T-cell (primary cell): ENCODE measurements around the gene ZNF445. TPM values are rescaled to one million over a fixed set of nuclear protein-coding genes. Genes with fewer than 3 reads are reported as not detected.
"Not testable (repeated sequence)": the region's sequence is repeated elsewhere in the genome, so short reads cannot be mapped to it uniquely, and the experiment has no call there.

Experiments
- ATAC-seq, 4 experiments: fragments of 200-7000 bp in 3 of 4; fragments of 150-1000 bp in 1 of 4; cut with Tn5 transposase; replicated peaks in 1 of 4; 1 replicate in 3 of 4; 2 replicates in 1 of 4; pipeline ENCODE4 v1.10.0; 2021; ENCODE audit warnings: moderate library complexity in 3 of 4, mild to moderate bottlenecking in 2 of 4, moderate number of reproducible peaks in 1 of 4
- CTCF ChIA-PET, 2 donors: fragments of 300-600 bp; sonication (Branson Sonifier 250); formaldehyde crosslinking; loops; one replicate each; lab custom pipeline; 2022; ENCODE audit warnings: antibody characterized with exemption in 2 of 2; lab: Charles Lee
- POLR2A ChIA-PET, 2 donors: fragments of 300-600 bp; sonication (Branson Sonifier 250); formaldehyde crosslinking; loops; one replicate each; lab custom pipeline; 2022; ENCODE audit warnings: antibody characterized with exemption in 2 of 2; lab: Charles Lee
- DNase-seq, 35 experiments: peaks; one replicate each; pipeline versions ENCODE4 v3.0.0 to v3.0.0-alpha.2; 2013 to 2023
- H3K27ac ChIP-seq: one replicate; pipeline ENCODE4 v1.5.1; 2013; ENCODE audit warnings: low read length
- H3K27me3 ChIP-seq, 2 experiments: replicated peaks in 1 of 2; 1 replicate in 1 of 2; 2 replicates in 1 of 2; pipeline versions ENCODE4 v1.6.1 to v1.7.0; 2013; ENCODE audit warnings: low read length in 1 of 2, mixed read lengths in 1 of 2; ENCODE audit not compliant: control insufficient read depth in 2 of 2, insufficient read depth in 2 of 2; ENCODE audit errors: extremely low read depth in 1 of 2
- H3K36me3 ChIP-seq, 2 donors: 1 replicate in 1 of 2; 2 replicates in 1 of 2; pipeline versions ENCODE4 v1.6.1 to v1.7.0; 2013; ENCODE audit warnings: low read length in 1 of 2; ENCODE audit not compliant: control insufficient read depth in 2 of 2, insufficient read depth in 1 of 2; ENCODE audit errors: extremely low read depth in 1 of 2
- H3K4me1 ChIP-seq, 2 experiments: 1 replicate in 1 of 2; 2 replicates in 1 of 2; pipeline versions ENCODE4 v1.6.1 to v1.7.0; 2013; ENCODE audit warnings: low read length in 2 of 2, mixed read lengths in 1 of 2; ENCODE audit not compliant: insufficient read depth in 2 of 2, control insufficient read depth in 1 of 2; ENCODE audit errors: extremely low read depth in 1 of 2
- H3K4me3 ChIP-seq, 2 donors: 1 replicate in 1 of 2; 2 replicates in 1 of 2; pipeline versions ENCODE4 v1.5.1 to v1.7.0; 2013; ENCODE audit warnings: mild to moderate bottlenecking in 2 of 2, low read length in 1 of 2, moderate library complexity in 1 of 2; ENCODE audit not compliant: control insufficient read depth in 1 of 2; ENCODE audit errors: extremely low read depth in 1 of 2
- H3K9me3 ChIP-seq: 2 replicates; pipeline ENCODE4 v1.7.0; 2013
- H3K27ac Mint-ChIP-seq, 2 donors: one replicate each; pipeline ENCODE4 v1.8.0; 2020 to 2021; ENCODE audit warnings: mild to moderate bottlenecking in 2 of 2, mixed read lengths in 2 of 2
- H3K27me3 Mint-ChIP-seq, 2 donors: one replicate each; pipeline ENCODE4 v1.8.0; 2021 to 2022; ENCODE audit warnings: mixed read lengths in 2 of 2
- H3K36me3 Mint-ChIP-seq: one replicate; pipeline ENCODE4 v1.8.0; 2021; ENCODE audit warnings: mixed read lengths
- H3K4me1 Mint-ChIP-seq, 3 donors: one replicate each; pipeline ENCODE4 v1.8.0; 2020 to 2022; ENCODE audit warnings: mixed read lengths in 3 of 3, mild to moderate bottlenecking in 1 of 3
- H3K4me3 Mint-ChIP-seq, 3 donors: one replicate each; pipeline ENCODE4 v1.8.0; 2020 to 2022; ENCODE audit warnings: mild to moderate bottlenecking in 3 of 3, mixed read lengths in 3 of 3, moderate library complexity in 3 of 3
- H3K9me3 Mint-ChIP-seq, 3 donors: one replicate each; pipeline ENCODE4 v1.8.0; 2020 to 2022; ENCODE audit warnings: mixed read lengths in 3 of 3
- WGBS: methylation state at CpG from one replicate; pipeline ENCODE4 v1.1.5; 2013; ENCODE audit warnings: missing lambda C conversion rate; ENCODE audit not compliant: insufficient coverage; 5-methylcytosine and 5-hydroxymethylcytosine counted together
- total RNA-seq, 35 experiments: library from RNA in 6 of 35; stranded (reverse) in 6 of 35; fragments of 120-200 nt in 1 of 35; gene quantifications; one replicate each; pipeline versions ENCODE4 v1.2.1 to v1.2.4 and lab custom pipeline; 2013 to 2026

Gene ZNF445
- total RNA-seq, 5 donors from 2014 or later (not counting 1 experiment from before 2014, with no cell fraction given) = 14.1 to 34.8 (median 29.6) TPM

DNA sequence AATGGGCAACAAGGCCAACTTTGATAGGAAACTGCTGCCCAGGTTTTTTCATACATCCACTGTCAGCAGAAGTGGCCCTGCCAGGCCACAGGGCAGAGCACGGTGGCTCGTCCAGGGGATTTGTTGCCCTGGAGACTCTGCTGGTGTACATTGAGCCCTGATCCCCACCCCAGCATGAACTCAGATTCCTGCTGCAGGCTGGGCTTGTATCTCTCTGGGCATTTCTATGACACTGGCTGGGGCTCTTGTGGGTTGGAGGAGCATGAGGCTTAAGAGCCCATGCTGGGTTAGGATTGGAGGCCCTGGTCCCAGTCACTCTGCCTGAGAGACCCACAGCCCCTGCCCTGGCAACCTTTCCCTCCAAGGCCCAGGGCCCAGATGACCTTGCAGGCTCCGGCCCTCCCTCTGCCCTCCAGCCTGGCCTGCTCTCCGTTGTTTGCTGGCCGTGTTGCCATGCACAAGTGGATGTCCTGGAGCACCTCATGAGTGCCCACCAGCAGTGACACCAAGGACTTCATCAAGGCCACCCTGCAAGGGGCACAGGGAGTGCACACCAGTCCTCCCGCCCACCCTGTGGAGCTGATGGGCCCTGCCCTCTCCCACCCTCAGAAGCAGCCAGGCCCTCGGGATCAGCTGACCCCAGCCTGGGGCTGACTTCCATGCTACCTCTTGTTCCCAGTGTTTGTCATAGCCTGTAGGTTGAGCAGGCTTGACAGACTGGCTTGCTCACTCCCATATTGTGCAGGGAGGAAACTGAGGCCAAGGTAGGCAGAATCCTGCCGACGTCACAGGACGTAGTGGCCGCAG, 58.2 kb downstream of the ZNF445 start:
- POLR2A ChIA-PET = no interaction called here
- H3K4me3 ChIP-seq = no peak overlapping the region
- H3K9me3 ChIP-seq = no peaks in the 10 kb centered on the region
- no peaks in the 10 kb centered on the region for H3K9me3 Mint-ChIP-seq
- no peaks in the 10 kb centered on the region for H3K4me1 ChIP-seq
- no peak overlapping the region for H3K4me3 Mint-ChIP-seq
- ATAC-seq (no peak), DNase-seq (no peak)
- H3K36me3 ChIP-seq = no peaks in the 10 kb centered on the region
- WGBS = 72% methylated on average over 11 of the region's 11 CpGs
- no peaks in the 10 kb centered on the region for H3K36me3 Mint-ChIP-seq
- H3K27ac ChIP-seq = no peak overlapping the region
- H3K27me3 ChIP-seq = peaks cover 0 to 19% of the 10 kb centered on the region in 2 experiments
- no peak overlapping the region for H3K27ac Mint-ChIP-seq
- H3K27me3 Mint-ChIP-seq = peaks cover under 1 to 8% of the 10 kb centered on the region in 2 donors
- CTCF ChIA-PET = no interaction called here
- H3K4me1 Mint-ChIP-seq = peaks cover 0 to 4% (median 0%) of the 10 kb centered on the region in 3 donors

DNA sequence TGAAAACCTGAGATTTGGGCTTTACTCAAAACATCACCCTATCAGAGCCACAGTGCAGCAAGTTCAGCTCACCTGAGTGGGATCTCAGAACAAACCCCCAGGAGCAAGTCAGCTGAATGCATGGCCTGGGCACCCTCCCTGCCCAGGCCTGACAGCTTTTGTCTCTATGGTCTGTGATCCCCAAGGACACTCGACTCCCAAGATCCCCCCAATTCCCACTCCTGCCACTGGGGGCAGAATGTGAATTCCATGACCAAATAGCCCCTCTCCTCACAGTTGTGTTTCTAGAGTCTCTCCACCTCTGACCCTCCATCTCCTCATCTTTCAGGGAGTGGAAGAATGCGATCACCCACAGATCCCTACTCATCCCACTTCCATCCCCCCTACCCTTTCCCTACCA, 58.9 kb downstream of the ZNF445 start:
- 83% methylated on average over 1 of the region's 2 CpGs for WGBS
- Histone ChIP-seq H3K27ac (no peak overlapping the region), H3K27me3 (peaks cover 0 to 13% of the 10 kb centered on the region in 2 experiments), H3K4me1 (no peaks in the 10 kb centered on the region), H3K9me3 (no peaks in the 10 kb centered on the region), H3K4me3 (no peak overlapping the region), H3K36me3 (no peaks in the 10 kb centered on the region)
- ATAC-seq (no peak), DNase-seq (no peak)
- POLR2A ChIA-PET = no interaction called here
- Mint-ChIP-seq H3K9me3 (no peaks in the 10 kb centered on the region), H3K4me3 (no peak overlapping the region), H3K36me3 (no peaks in the 10 kb centered on the region), H3K4me1 (peaks cover 0 to 4% (median 0%) of the 10 kb centered on the region in 3 donors), H3K27ac (no peak overlapping the region), H3K27me3 (peaks cover 0 to 6% of the 10 kb centered on the region in 2 donors)
- CTCF ChIA-PET = no interaction called here

DNA sequence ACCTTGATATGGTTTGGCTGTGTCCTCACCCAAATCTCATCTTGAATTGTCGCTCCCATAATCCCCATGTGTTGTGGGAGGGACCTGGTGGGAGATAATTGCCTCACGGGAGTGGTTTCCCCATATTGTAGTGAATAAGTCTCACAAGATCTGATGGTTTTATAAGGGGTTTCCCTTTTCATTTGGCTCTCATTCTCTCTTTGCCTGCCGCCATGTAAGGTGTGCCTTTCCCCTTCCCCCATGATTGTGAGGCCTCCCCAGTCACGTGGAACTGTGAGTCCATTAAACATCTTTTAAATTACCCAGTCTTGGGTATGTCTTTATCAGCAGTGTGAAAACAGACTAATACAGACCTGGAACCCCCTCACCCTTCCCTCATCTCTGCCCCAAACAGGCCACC, 59.4 kb downstream of the ZNF445 start:
- H3K4me1 Mint-ChIP-seq, H3K9me3 Mint-ChIP-seq, DNase-seq, H3K36me3 ChIP-seq, POLR2A ChIA-PET, H3K4me1 ChIP-seq, ATAC-seq, H3K27ac ChIP-seq, CTCF ChIA-PET, H3K9me3 ChIP-seq, H3K27me3 Mint-ChIP-seq, H3K27ac Mint-ChIP-seq, H3K4me3 Mint-ChIP-seq, H3K36me3 Mint-ChIP-seq, H3K4me3 ChIP-seq: not testable (repeated sequence)
- no CpG with 5 or more reads among the region's 4 CpGs for WGBS
- H3K27me3 ChIP-seq = peaks cover 0 to 10% of the 10 kb centered on the region in 2 experiments

DNA sequence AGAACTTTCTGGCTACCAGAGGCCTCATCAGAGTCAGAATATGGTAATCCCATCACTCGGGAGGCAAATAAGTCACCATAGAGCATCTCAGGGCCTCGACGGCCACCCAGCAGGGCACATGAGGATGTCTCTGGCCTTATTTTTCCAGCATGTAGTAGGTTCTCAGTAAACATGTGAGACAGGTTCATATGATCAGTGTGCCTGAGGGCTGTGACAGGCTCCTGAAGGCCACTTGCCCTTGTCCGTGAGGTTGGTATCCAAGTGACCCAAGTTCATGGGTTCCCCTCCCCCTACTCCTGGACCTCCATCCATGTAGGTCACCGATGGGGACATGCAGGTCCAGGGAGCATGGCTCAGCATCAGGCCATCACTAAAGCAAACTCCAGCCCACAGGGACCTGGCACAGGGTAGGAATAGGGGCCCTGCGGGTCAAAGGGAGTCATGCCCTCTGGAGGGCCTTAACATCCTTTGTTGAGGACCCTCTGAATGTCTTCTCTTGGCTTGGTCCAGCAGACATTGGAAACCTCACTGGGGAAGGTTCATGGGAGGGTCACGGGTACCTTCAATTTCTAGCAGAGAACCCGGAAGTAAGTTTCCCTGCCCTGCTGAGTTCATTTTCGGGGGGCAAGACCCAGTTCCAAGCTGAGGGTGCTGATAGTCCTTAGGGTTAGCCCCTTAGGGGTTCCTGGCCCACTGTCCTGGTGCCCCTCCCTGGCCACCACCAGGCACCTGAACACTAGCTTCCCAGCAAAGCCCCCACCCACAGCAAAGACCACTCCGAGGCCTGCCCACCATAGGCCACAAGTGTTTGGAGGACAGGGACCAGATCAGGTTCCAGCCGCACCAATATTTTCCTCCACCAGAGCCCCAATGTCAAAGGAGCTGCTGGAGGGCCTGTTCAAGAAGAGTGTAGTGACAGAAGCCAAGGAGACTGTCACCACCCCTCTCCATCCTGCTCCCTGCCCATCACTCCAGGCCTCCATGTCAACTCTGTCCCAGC, 61.1 kb downstream of the ZNF445 start:
- Mint-ChIP-seq H3K4me1 (peaks cover 0 to 4% (median 0%) of the 10 kb centered on the region in 3 donors), H3K36me3 (no peaks in the 10 kb centered on the region), H3K27ac (no peak overlapping the region), H3K4me3 (no peak overlapping the region), H3K9me3 (no peaks in the 10 kb centered on the region), H3K27me3 (peaks cover 0 to 4% of the 10 kb centered on the region in 2 donors)
- no peaks in the 10 kb centered on the region for H3K9me3 ChIP-seq
- peaks cover 0 to 10% of the 10 kb centered on the region in 2 experiments for H3K27me3 ChIP-seq
- no peaks in the 10 kb centered on the region for H3K36me3 ChIP-seq
- no peak overlapping the region for H3K4me3 ChIP-seq
- WGBS = 79% methylated on average over 7 of the region's 11 CpGs
- H3K4me1 ChIP-seq = no peaks in the 10 kb centered on the region
- POLR2A ChIA-PET = no interaction called here
- CTCF ChIA-PET = no interaction called here
- H3K27ac ChIP-seq = no peak overlapping the region
- no peak for ATAC-seq
- no peak for DNase-seq

DNA sequence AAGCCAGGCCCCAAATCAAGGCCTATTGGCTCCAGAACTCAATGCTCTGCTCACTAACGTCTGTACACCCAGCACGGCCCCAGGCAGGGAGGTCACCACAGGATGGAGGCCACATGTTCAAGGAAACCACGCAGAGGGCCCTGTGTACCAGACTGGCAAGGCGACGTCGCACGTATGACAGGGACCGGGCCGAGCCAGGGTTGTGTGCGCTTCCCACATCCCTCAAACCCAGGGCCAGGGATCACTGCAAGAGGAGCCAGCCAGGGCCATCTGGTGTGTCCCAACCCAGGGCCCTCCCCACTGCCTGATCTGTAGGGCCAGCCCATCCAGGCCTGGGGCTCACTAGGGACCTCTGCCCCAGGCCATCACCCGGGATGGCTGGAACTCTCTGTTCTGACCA, 62.0 kb downstream of the ZNF445 start:
- Mint-ChIP-seq H3K4me3 (no peak overlapping the region), H3K27me3 (peaks cover 0 to 4% of the 10 kb centered on the region in 2 donors), H3K9me3 (no peaks in the 10 kb centered on the region), H3K36me3 (no peaks in the 10 kb centered on the region), H3K4me1 (peaks cover 0 to 4% (median 0%) of the 10 kb centered on the region in 3 donors), H3K27ac (no peak overlapping the region)
- no peaks in the 10 kb centered on the region for H3K4me1 ChIP-seq
- ChIA-PET POLR2A (no interaction called here), CTCF (interaction anchor here in 1 of 2 donors (0.6 kb wide), 1 partner anchor 420 kb away, joined by 3 read pairs; no protein-coding TSS in a partner anchor)
- H3K27ac ChIP-seq = no peak overlapping the region
- H3K4me3 ChIP-seq = no peak overlapping the region
- H3K9me3 ChIP-seq = no peaks in the 10 kb centered on the region
- 94% methylated on average over 11 of the region's 11 CpGs for WGBS
- H3K27me3 ChIP-seq = peaks cover 0 to 6% of the 10 kb centered on the region in 2 experiments
- DNase-seq (no peak), ATAC-seq (no peak)
- no peaks in the 10 kb centered on the region for H3K36me3 ChIP-seq

DNA sequence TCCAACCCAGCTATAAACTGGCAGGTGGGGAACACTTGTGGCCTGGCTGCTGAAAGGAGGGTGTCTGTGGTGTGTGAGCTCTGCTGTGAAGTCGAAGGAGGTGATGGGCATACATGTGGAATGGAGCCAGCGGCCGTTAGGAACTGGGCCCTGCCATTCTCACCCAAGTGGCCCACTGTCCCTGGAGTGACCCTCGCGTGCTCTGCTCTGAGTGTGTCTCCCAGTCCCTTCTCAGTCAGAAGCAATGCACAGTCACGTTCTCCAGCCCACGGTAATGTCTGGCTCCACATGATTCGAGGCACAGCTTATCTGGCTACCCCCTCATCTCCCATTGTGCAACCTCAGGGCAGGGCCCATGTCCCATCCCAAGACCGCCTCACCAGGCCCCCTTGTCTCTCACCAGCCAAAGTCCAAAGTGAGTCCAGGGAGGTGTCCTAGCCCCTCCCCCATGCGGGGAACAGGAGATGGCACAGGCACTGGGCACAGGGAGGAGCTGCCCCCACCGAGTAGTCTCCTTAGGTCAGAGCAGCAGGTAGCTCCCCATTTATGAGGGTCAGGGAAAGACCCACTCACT, 62.9 kb downstream of the ZNF445 start:
- POLR2A ChIA-PET = no interaction called here
- Histone ChIP-seq H3K36me3 (no peaks in the 10 kb centered on the region), H3K4me3 (no peak overlapping the region), H3K4me1 (no peaks in the 10 kb centered on the region), H3K9me3 (no peaks in the 10 kb centered on the region), H3K27ac (no peak overlapping the region), H3K27me3 (no peaks in the 10 kb centered on the region)
- CTCF ChIA-PET = no interaction called here
- H3K27me3 Mint-ChIP-seq = peaks cover 0 to 4% of the 10 kb centered on the region in 2 donors
- ATAC-seq = no peak
- H3K9me3 Mint-ChIP-seq = no peaks in the 10 kb centered on the region
- H3K36me3 Mint-ChIP-seq = no peaks in the 10 kb centered on the region
- 85% methylated on average over 11 of the region's 11 CpGs for WGBS
- H3K4me3 Mint-ChIP-seq = no peak overlapping the region
- no peak for DNase-seq
- H3K4me1 Mint-ChIP-seq = peaks cover 0 to 4% (median 0%) of the 10 kb centered on the region in 3 donors
- H3K27ac Mint-ChIP-seq = no peak overlapping the region
